LHCN-M2 (cell line): Measurements from ENCODE around the gene SAMD1. TPM values are rescaled to one million over a fixed set of nuclear protein-coding genes. Genes with fewer than 3 reads are reported as not detected.
A peak's percentile ranks its signal among the peaks of the same experiment; 100 is the strongest.
"Not testable (repeated sequence)": the region's sequence is repeated elsewhere in the genome, so short reads cannot be mapped to it uniquely, and the experiment has no call there.

Experiments
- DNase-seq: peaks from one replicate; pipeline ENCODE4 v3.0.0-alpha.2; 2012; ENCODE audit warnings: low read depth
- total RNA-seq: library from RNA; depleted of rRNA; stranded (reverse); fragments of >200 nt; gene quantifications from 2 replicates; pipeline ENCODE4 v1.2.3, GENCODE V29; 2014

Gene SAMD1
- total RNA-seq, 1 experiment from 2014 or later = 59.3 TPM

GRCh38 chr19:14061081-14061749 is 29.3 kb downstream of the SAMD1 start:
- DNase-seq = no peak

GRCh38 chr19:14059652-14060155 is 30.8 kb downstream of the SAMD1 start:
- DNase-seq = no peak

- no peak for DNase-seq
Observed at GRCh38 chr19:14059093-14059480, 31.5 kb downstream of the SAMD1 start.

GRCh38 chr19:14058182-14059092 is 32.1 kb downstream of the SAMD1 start:
- DNase-seq = no peak

- no peak for DNase-seq
Observed at GRCh38 chr19:14056741-14057356, 33.7 kb downstream of the SAMD1 start.

DNA sequence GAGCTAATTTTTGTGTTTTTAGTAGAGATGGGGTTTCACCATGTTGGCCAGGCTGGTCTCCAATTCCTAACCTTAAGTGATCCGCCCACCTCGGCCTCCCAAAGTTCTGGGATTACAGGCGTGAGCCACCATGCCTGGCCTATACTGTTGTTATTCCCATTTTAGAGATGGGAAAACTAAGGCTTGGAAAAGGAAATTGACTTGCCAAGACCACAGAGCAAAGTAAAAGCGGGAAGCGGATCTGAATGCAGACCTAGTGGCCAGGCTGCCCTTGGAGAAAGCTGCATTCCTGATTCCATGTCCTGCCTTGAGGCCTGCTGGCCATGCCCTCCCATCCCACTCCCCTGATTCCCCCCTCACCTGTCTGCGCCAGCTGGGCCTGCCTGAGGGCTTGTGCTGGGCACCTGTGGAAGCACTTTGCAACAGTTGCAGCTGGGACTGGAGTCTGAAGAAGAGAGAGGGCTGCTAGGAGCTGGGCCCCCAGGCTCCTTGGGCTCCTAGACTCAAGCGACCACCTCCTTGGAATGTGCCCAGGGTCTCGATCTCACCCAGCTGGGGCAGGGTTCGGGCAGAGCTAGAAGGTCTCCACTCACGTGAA is 34.4 kb downstream of the SAMD1 start:
- DNase-seq = no peak

DNA sequence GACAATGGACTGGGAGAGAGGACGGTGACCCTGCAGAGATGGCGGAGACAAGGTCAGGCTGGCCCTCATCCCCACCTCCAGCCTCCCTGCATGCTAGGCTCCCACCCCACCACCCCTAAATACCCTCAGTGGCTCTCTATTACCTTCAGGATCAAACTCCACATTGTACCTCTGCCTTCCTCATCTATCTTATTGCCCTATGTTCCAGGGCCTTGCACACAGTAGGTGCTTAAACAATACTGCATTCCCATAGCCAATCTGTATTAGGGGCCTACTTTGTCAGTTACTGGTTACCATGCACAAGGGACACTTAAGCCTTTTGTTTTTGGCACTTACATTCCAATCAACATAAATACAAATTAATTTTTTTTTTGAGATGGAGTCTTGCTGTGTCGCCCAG is 35.2 kb downstream of the SAMD1 start:
- no peak for DNase-seq

- DNase-seq = no peak
Observed at GRCh38 chr19:14054721-14055120, 35.8 kb downstream of the SAMD1 start.

DNA sequence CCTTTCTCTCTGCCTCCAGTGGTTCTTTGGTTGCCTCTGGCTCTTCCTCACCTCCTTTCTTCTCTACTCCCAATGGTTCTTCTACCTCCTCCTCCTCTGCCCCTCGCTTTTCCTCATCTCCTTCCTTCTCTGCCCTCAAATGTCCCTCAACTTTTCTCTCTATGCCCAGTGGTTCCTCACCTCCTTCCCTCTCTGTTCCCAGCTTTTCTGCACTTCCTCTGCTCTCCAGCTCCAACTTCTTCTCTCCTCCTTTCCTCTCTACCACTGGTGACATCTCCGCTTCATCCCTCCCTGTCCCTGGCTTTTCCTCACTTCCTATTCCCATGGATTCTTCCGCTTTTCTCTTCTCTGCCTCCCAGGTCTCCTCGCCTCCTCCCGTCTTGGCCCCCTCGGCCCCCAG is 36.5 kb downstream of the SAMD1 start:
- DNase-seq = no peak

GRCh38 chr19:14053500-14053899 is 37.1 kb downstream of the SAMD1 start:
- no peak for DNase-seq

DNA sequence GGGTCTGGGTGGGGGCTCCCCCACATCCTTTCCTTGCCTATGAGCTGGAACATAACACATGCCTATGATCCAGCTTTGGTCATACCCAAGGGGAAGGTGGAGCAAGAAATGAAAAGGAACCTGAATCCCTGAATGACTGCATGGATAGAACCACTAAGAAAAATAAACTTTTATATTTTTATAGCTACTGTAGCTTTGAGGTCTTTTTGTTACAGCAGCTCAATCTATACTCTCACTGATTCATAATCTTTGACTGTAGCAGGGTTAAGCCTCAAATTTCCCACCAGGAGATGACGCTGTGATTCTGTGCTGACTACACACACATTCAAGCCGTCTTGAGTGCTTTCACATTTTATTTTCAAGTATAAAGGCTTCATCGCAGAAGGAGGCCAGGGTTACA is 37.5 kb downstream of the SAMD1 start:
- no peak for DNase-seq

GRCh38 chr19:14052470-14052869 is 38.1 kb downstream of the SAMD1 start:
- no peak for DNase-seq

GRCh38 chr19:14051980-14052379 is 38.6 kb downstream of the SAMD1 start:
- no peak for DNase-seq

- DNase-seq = not testable (repeated sequence)
Observed at GRCh38 chr19:14050961-14051360, 39.6 kb downstream of the SAMD1 start.

GRCh38 chr19:14050512-14050911 is 40.0 kb downstream of the SAMD1 start:
- no peak for DNase-seq

DNA sequence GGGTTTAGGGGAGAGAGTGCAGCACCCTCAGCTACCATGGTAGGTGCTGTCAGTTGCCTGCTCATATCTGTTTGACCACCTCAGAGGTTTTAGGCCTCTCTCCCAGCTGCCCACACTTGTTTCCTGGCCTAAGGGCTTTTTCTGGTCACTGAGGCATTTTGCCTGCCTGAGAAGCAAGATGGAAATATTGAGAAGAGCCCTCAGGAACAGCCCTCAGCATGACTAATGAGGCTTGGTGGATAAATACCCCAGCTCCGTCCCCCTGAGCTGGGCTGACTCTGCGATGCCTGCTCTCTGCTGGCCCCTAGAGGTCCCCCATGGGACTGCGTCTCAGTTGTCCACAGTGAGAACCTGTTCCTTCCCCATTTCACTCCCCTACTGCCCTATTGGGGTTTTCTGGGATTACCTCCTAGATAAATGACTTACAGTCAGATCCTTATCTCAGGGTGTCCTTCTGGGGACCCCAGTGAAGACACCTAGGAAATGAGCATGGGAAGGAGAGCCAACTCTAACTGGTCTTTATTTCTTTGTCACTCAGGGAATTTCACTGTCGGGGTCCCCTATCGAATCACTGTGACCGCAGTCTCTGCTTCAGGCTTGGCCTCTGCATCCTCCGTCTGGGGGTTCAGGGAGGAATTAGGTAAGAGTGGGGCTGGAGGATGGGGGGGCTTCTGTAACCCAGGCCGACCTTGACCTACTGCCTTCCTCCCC is 42.0 kb downstream of the SAMD1 start:
- no peak for DNase-seq

DNA sequence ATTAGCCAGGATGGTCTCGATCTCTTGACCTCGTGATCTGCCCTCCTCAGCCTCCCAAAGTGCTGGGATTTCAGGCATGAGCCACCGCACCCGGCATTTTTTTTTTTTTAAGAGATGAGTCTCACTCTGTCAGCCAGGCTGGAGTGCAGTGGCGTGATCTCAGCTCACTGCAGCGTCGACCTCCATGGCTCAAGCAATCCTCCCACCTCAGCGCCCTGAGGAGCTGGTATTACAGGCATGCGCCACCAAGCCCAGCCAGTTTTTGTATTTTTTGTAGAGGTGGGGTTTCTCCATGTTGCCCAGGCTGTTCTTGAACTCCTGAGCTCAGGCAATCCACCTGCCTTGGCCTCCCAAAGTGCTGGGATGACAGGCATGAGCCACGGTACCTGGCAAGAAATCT is 42.7 kb downstream of the SAMD1 start:
- not testable (repeated sequence) for DNase-seq

DNA sequence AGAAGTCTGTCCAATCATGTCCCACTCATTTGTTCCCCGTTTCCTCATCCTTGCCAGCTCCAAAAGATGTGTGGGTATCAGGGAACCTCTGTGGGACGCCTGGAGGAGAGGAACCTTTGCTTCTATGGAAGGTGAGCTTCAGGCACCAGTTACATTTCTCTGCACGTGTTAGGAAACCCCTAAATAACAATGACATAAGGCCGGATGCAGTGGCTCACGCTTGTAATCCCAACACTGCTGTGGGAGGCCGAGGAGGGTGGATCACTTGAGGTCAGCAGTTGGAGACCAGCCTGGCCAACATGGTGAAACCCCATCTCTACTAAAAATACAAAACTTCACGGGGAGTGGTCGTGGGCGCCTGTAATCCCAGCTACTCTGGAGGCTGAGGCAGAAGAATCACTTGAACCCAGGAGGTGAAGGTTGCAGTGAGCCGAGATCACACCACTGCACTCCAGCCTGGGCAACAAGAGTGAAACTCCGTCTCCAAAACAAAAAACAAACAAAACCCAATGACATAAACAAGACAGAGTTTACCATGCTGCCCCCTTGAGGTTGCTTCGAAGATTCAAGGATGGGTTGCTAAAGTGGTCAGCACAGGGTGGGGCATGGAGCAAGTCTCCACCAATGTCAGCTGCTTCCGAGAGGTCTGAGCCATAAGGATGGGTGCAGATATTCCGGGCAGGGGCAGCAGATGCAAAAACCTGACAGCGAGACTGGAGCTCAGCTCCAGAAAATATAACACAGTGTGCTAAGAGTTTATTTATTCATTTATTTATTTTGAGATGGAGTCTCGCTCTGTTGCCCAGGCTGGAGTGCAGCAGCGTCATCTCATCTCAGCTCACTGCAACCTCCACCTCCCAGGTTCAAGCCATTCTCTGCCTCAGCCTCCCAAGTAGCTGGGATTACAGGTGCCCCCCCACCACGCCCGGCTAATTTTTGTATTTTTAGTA is 47.6 kb downstream of the SAMD1 start:
- peak; percentile 83 for DNase-seq

DNA sequence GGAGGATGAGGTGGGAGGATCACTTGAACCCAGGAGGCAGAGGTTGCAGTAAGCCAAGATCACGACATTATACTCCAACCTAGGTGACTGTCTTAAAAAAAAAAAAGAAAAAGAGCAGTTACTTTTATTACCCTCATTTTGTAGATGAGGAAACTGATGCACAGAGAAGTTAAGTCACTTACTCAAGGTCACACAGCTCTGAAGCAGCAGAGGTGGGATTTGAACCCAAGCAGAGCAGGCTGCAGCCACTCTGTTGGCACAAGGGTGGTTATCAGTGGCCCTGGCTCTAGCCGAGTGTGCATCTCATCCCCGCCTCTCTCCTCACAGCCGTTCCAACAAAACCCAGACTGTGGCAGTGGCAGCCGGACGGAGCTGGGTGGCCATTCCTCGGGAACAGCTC is 51.4 kb downstream of the SAMD1 start:
- no peak for DNase-seq
